Activated CD8-positive, alpha-beta memory T cell treated with anti-CD3 and anti-CD28 coated beads, Interleukin-2, amount 50 U/mL, for 1 hour (primary cell): ENCODE measurements around the gene SLAMF8.

ENCODE experiments used
- DNase-seq: peaks from one replicate; pipeline ENCODE4 v3.0.0-alpha.2; 2020; ENCODE audit errors: extremely low read depth

SLAMF8 gene

GRCh38 chr1:159821171-159821867, 5.4 kb upstream of the SLAMF8 start:
- no peak for DNase-seq

- no peak for DNase-seq
Observed at GRCh38 chr1:159823406-159823805, 3.3 kb upstream of the SLAMF8 start.

GRCh38 chr1:159825564-159825963, 1.1 kb upstream of the SLAMF8 start:
- no peak for DNase-seq

GRCh38 chr1:159827102-159827490, 423 bp downstream of the SLAMF8 start:
- no peak for DNase-seq

- no peak for DNase-seq
Observed at GRCh38 chr1:159827549-159827948, 876 bp downstream of the SLAMF8 start.

- no peak for DNase-seq
Observed at GRCh38 chr1:159828176-159828575, 1.5 kb downstream of the SLAMF8 start.

- DNase-seq = no peak
Observed at GRCh38 chr1:159828581-159829272, 2.1 kb downstream of the SLAMF8 start.

- no peak for DNase-seq
Observed at GRCh38 chr1:159829273-159829634, 2.6 kb downstream of the SLAMF8 start.

GRCh38 chr1:159829822-159830465, 3.3 kb downstream of the SLAMF8 start:
- DNase-seq = no peak

- no peak for DNase-seq
Observed at GRCh38 chr1:159830722-159831121, 4.0 kb downstream of the SLAMF8 start.

- DNase-seq = no peak
Observed at GRCh38 chr1:159831412-159832141, 4.9 kb downstream of the SLAMF8 start.

- no peak for DNase-seq
Observed at GRCh38 chr1:159832309-159832708, 5.6 kb downstream of the SLAMF8 start.

- no peak for DNase-seq
Observed at GRCh38 chr1:159835356-159835755, 8.7 kb downstream of the SLAMF8 start.

- no peak for DNase-seq
Observed at GRCh38 chr1:159835862-159836525, 9.3 kb downstream of the SLAMF8 start.

GRCh38 chr1:159838715-159839114, 12.0 kb downstream of the SLAMF8 start:
- DNase-seq = no peak

- DNase-seq = no peak
Observed at GRCh38 chr1:159839116-159839849, 12.6 kb downstream of the SLAMF8 start.

GRCh38 chr1:159841749-159842148, 15.1 kb downstream of the SLAMF8 start:
- DNase-seq = no peak

- no peak for DNase-seq
Observed at GRCh38 chr1:159843459-159843858, 16.8 kb downstream of the SLAMF8 start.

- no peak for DNase-seq
Observed at GRCh38 chr1:159845751-159846629, 19.3 kb downstream of the SLAMF8 start.

- no peak for DNase-seq
Observed at GRCh38 chr1:159847231-159847630, 20.6 kb downstream of the SLAMF8 start.
